H1 (cell line): Measurements from ENCODE around the gene LSM7. TPM values are rescaled to one million over a fixed set of nuclear protein-coding genes. Genes with fewer than 3 reads are reported as not detected.

ENCODE experiments used
- RBBP5 ChIP-seq: IDR thresholded peaks from 2 replicates; pipeline ENCODE4 v1.7.1; 2012; ENCODE audit warnings: low read depth, mild to moderate bottlenecking, inconsistent platforms, low read length, moderate library complexity, borderline replicate concordance
- TBP ChIP-seq: IDR thresholded peaks from 2 replicates; pipeline ENCODE4 v1.6.1; 2011; ENCODE audit warnings: low read depth, low read length, improper control_type of control experiment
- polyA plus RNA-seq, 7 experiments: library from polyadenylated mRNA; depleted of rRNA in 3 of 7; stranded (reverse) in 5 of 7; unstranded in 2 of 7; fragments of >200 nt in 5 of 7; fragments of 200-250 nt in 2 of 7; gene quantifications; 1 replicate in 5 of 7; 2 replicates in 1 of 7; 4 replicates in 1 of 7; pipeline versions ENCODE4 v1.2.1 to v1.2.3, GENCODE V29; 2011 to 2013; ENCODE audit warnings: missing spikeins in 2 of 7, mixed read lengths in 2 of 7
- total RNA-seq: library from RNA; stranded (reverse); fragmentation: NEBNext Ultra II Directional; extraction: Animal tissue kit (Norgen Biotek cat#: 25700); gene quantifications from 2 replicates; pipeline ENCODE4 v1.2.1, GENCODE V29; 2021

The LSM7 gene
- total and polyA plus RNA-seq, 2 of the 8 experiments (the other 6 are each of a cell fraction or from before 2014, with no cell fraction given): 228 to 1,335 TPM

DNA sequence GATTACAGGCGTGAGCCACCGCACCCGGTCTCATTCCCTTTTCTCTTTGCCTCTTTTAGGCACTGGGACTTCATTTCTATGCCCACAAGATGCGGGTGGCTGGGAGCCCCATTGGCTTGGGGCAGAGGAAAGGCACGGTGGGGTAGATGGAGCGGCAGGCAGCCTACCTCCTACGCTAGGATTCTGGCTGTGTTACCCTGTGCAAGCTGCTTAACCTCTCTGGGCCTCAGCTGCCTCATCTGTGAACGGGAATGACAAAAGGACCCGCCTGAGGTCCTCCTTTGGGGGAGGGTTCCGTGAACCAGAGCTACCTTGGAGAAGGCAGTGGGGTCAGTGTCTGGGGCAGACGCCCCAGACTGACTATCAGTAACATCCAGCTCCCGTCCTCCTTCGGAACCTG is 11.1 kb downstream of the LSM7 start (continued):
- TF ChIP-seq TBP (no peak), RBBP5 (no peak)
